ENCODE results near the gene PRELID1. TPM values are rescaled to one million over a fixed set of nuclear protein-coding genes. Genes with fewer than 3 reads are reported as not detected.

Gene PRELID1
- total RNA-seq, 1 donor from 2014 or later: 141 TPM

DNA sequence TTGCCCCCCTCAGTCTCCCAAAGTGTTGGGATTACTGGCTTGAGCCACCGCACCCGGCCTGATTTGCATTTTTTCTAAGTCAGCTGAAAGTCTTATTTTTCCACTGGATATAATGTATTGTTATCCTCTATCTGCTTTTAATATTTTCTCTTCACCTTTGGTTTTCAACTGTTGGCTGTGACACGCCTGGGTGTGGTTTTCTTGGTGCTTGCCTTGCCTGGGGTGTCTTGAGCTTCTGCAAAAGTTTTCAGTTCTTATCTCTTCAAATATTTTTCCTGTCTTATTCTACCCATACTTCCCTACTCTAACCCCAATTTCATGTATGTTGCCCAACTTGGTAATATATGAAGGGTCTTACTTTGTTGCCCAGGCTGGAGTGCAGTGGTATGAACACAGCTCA, 12.4 kb downstream of the PRELID1 start:
- intact Hi-C loops (cut with micrococcal nuclease): no loop called here
- CTCF ChIA-PET: interaction anchor here (0.7 to 1.6 kb wide), 6 partner anchors 55 to 140 kb away, joined by 3 to 4 read pairs (median 3); no protein-coding TSS in a partner anchor
- POLR2A ChIA-PET: interaction anchor here (0.9 kb wide), 1 partner anchor 14 kb away, joined by 3 read pairs; no protein-coding TSS in a partner anchor
- Mint-ChIP-seq H3K4me3 (no peak overlapping the region), H3K27me3 (no peaks in the 10 kb centered on the region), H3K4me1 (peaks cover 24% of the 10 kb centered on the region), H3K27ac (no peak overlapping the region), H3K9me3 (no peaks in the 10 kb centered on the region), H3K36me3 (ENCODE audit: low read depth) (no peaks in the 10 kb centered on the region)
- no peak for DNase-seq
- no peak for TF ChIP-seq CTCF (IDR thresholded peaks at IDR 0.05)
- ATAC-seq (ENCODE audit: low read depth): no peak

DNA sequence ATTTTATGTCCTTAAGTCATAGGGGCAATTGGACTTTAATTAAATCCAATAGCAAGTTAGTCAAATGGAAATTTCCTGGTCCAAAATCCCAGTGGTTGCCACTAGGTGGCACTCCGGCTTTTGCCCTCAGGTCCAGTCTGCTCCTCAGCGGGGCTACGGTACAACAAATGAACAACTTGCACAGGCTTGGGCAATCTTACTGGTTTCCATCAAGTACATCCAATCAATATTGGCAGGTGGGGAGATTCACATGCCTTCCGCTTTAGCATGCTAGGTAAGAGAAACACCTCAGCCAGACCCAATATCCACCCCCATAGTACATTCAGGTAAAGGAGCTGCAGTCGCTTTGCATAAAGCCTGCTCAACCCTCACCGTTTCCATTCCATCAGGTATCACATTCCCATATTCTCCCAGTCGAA, 14.4 kb downstream of the PRELID1 start:
- ChIA-PET POLR2A (interaction anchor here (1.4 kb wide), 1 partner anchor 10 kb away, joined by 3 read pairs; no protein-coding TSS in a partner anchor), CTCF (interaction anchor here (0.7 to 3.1 kb wide), 12 partner anchors 9 to 203 kb away, joined by 3 to 13 read pairs (median 4); partner anchors contain the start of gene LMAN2)
- ATAC-seq (ENCODE audit: low read depth) (peak; percentile 87), DNase-seq (peak; percentile 48)
- no peak for TF ChIP-seq CTCF (IDR thresholded peaks at IDR 0.05)
- Mint-ChIP-seq H3K4me3 (no peak overlapping the region), H3K27me3 (no peaks in the 10 kb centered on the region), H3K9me3 (no peaks in the 10 kb centered on the region), H3K4me1 (peaks cover 15% of the 10 kb centered on the region), H3K36me3 (ENCODE audit: low read depth) (peaks cover 2% of the 10 kb centered on the region), H3K27ac (no peak overlapping the region)
- intact Hi-C loops (cut with micrococcal nuclease): loop anchor here (1.0 to 2.0 kb wide), 5 partner anchors 19 to 183 kb away; no protein-coding TSS in a partner anchor

DNA sequence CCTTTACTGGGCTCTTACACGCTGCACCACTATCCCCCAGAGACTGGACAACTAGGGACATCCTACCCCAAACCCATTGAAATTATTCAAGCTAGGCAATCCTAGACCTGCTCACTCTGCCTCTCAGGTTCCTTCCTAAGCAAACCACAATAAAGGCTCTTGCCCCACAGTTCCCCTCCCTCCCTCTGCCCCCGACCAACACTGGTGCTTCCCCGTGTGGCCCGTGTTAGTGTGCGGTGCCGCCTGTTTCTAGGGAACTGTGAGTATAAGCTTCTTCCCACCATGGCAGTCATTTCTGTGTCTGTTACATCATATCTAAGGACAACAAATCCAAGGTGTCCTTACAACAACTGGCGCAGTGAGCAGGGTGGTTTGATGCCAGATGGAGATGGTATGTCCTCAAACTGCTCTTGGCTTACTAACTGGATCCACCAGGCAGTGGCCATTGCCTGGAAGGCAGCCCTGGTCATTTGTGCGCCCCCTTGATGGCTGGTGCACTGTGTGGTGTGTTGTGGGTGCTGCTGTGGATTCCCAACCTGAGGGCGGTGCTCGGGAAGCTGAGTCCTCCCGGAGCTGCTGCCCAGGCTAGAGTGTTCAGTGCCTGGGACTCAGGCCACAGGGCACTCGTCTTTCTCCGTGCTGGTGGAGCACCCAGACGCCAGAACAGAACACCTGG, 16.5 kb downstream of the PRELID1 start:
- CTCF ChIA-PET: interaction anchor here (1.0 to 3.1 kb wide), 4 partner anchors 11 to 206 kb away, joined by 3 to 13 read pairs (median 5); no protein-coding TSS in a partner anchor
- Mint-ChIP-seq H3K4me1 (peaks cover 13% of the 10 kb centered on the region), H3K36me3 (ENCODE audit: low read depth) (peaks cover 10% of the 10 kb centered on the region), H3K9me3 (no peaks in the 10 kb centered on the region), H3K27ac (no peak overlapping the region), H3K27me3 (no peaks in the 10 kb centered on the region), H3K4me3 (no peak overlapping the region)
- TF ChIP-seq CTCF (IDR thresholded peaks at IDR 0.05): no peak
- POLR2A ChIA-PET: interaction anchor here (0.6 kb wide), 1 partner anchor 199 kb away, joined by 3 read pairs; no protein-coding TSS in a partner anchor
- DNase-seq (no peak), ATAC-seq (ENCODE audit: low read depth) (no peak)
- intact Hi-C loops (cut with micrococcal nuclease): loop anchor here (2.0 kb wide), 3 partner anchors 17 to 181 kb away; no protein-coding TSS in a partner anchor

DNA sequence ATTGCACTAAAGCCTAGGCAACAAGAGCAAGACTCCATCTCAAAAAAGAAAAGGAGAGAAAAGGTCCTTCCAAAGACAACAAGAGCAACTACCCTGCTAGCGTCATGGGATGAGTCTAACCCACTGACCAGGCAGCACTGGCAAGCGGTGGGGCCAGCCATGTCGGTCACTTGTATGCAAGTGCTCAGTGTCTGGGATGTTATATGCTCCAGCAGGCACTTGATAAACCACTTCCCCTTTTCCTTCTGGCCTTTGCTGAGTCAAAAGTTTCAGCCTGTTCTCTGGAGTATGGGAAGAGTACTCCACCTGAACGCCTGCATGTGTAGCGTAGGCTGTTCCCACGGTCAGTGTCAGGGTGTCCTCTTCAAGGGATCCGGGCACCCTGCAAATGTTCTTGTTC, 17.3 kb downstream of the PRELID1 start:
- intact Hi-C loops (cut with micrococcal nuclease): no loop called here
- TF ChIP-seq CTCF (IDR thresholded peaks at IDR 0.05): no peak
- Mint-ChIP-seq H3K4me1 (peaks cover 13% of the 10 kb centered on the region), H3K4me3 (no peak overlapping the region), H3K9me3 (no peaks in the 10 kb centered on the region), H3K27me3 (no peaks in the 10 kb centered on the region), H3K27ac (no peak overlapping the region), H3K36me3 (ENCODE audit: low read depth) (peaks cover 15% of the 10 kb centered on the region)
- peak; percentile 25 for ATAC-seq (ENCODE audit: low read depth)
- DNase-seq: no peak
- POLR2A ChIA-PET: interaction anchor here (0.6 kb wide), 1 partner anchor 70 kb away, joined by 5 read pairs; no protein-coding TSS in a partner anchor
- CTCF ChIA-PET: no interaction called here

GRCh38 chr5:177325868-177326381, 22.3 kb downstream of the PRELID1 start:
- H3K4me3 Mint-ChIP-seq: no peak overlapping the region
- CTCF ChIA-PET: interaction anchor here (1.8 kb wide), 1 partner anchor 17 kb away, joined by 6 read pairs; no protein-coding TSS in a partner anchor

More at GRCh38 chr5:177325868-177326381, 22.3 kb downstream of the PRELID1 start:
- H3K36me3 Mint-ChIP-seq (ENCODE audit: low read depth): peaks cover 36% of the 10 kb centered on the region
- no peak for ATAC-seq (ENCODE audit: low read depth)
- H3K27me3 Mint-ChIP-seq: no peaks in the 10 kb centered on the region
- H3K4me1 Mint-ChIP-seq: peaks cover 18% of the 10 kb centered on the region
- no peak overlapping the region for H3K27ac Mint-ChIP-seq
- POLR2A ChIA-PET: no interaction called here
- intact Hi-C loops (cut with micrococcal nuclease): no loop called here
- H3K9me3 Mint-ChIP-seq: no peaks in the 10 kb centered on the region
- TF ChIP-seq CTCF (IDR thresholded peaks at IDR 0.05): no peak
- DNase-seq: no peak

Measured in activated B cell treated with CpG ODN at 0.5 μM for 24 hours (primary cell).